GM12878 (cell line): ENCODE results near the gene CDYL2. TPM values are rescaled to one million over a fixed set of nuclear protein-coding genes. Genes with fewer than 3 reads are reported as not detected.

Source experiments
- ASH2L ChIP-seq: fragments of 300-600, 200-600 bp; sonication (generic); IDR thresholded peaks from 2 replicates; pipeline ENCODE4 v1.6.1; 2017; ENCODE audit warnings: low read depth, mild to moderate bottlenecking, borderline replicate concordance
- CBX3 ChIP-seq: fragments of 200-600 bp; sonication (generic); IDR thresholded peaks from 2 replicates; pipeline ENCODE4 v1.6.1; 2016; ENCODE audit warnings: low read depth, borderline replicate concordance
- CHD2 ChIP-seq: IDR thresholded peaks from 2 replicates; pipeline ENCODE4 v1.6.1; 2011; ENCODE audit warnings: low read depth, low read length, improper control_type of control experiment, borderline replicate concordance
- CREB1 ChIP-seq: IDR thresholded peaks from 2 replicates; pipeline ENCODE4 v1.6.1; 2012; ENCODE audit warnings: low read depth, mild to moderate bottlenecking, inconsistent platforms
- EGR1 ChIP-seq, 2 experiments: IDR thresholded peaks; 1 replicate in 1 of 2; 2 replicates in 1 of 2; pipeline ENCODE4 v1.6.1; 2011 to 2012; ENCODE audit warnings: low read depth in 2 of 2, low read length in 2 of 2, borderline replicate concordance in 1 of 2, mild to moderate bottlenecking in 1 of 2, moderate library complexity in 1 of 2
- ESRRA ChIP-seq: IDR thresholded peaks from 2 replicates; pipeline ENCODE4 v1.6.1; 2012; ENCODE audit warnings: mild to moderate bottlenecking, low read length, improper control_type of control experiment
- GABPA ChIP-seq: IDR thresholded peaks from 2 replicates; pipeline ENCODE4 v1.6.1; 2014; ENCODE audit warnings: antibody characterized with exemption, low read depth, mild to moderate bottlenecking, inconsistent platforms
- NBN ChIP-seq: fragments of 450-650 bp; IDR thresholded peaks from 2 replicates; pipeline ENCODE4 v1.6.1; 2016
- PAX8 ChIP-seq: fragments of 450-650 bp; IDR thresholded peaks from 2 replicates; pipeline ENCODE4 v1.6.1; 2017; ENCODE audit warnings: mild to moderate bottlenecking, moderate library complexity
- POLR2AphosphoS2 ChIP-seq: IDR thresholded peaks from 2 replicates; pipeline ENCODE4 v1.6.1; 2011; ENCODE audit warnings: low read depth, mild to moderate bottlenecking, low read length, improper control_type of control experiment, moderate library complexity
- RELA ChIP-seq: fragments of 450-650 bp; IDR thresholded peaks from 2 replicates; pipeline ENCODE4 v1.8.0; 2014; ENCODE audit warnings: borderline replicate concordance; ENCODE audit not compliant: partially characterized antibody
- SMC3 ChIP-seq: IDR thresholded peaks from 2 replicates; pipeline ENCODE4 v1.6.1; 2011; ENCODE audit warnings: low read length, improper control_type of control experiment, borderline replicate concordance
- SUPT20H ChIP-seq: IDR thresholded peaks from 2 replicates; pipeline ENCODE4 v1.6.1; 2011; ENCODE audit warnings: low read depth, mild to moderate bottlenecking, low read length, moderate library complexity, borderline replicate concordance; ENCODE audit not compliant: control insufficient read depth
- TARDBP ChIP-seq: IDR thresholded peaks from 2 replicates; pipeline ENCODE4 v1.6.1; 2016; ENCODE audit warnings: borderline replicate concordance
- TCF12 ChIP-seq: IDR thresholded peaks from 2 replicates; pipeline ENCODE4 v1.6.1; 2011; ENCODE audit warnings: low read depth, mild to moderate bottlenecking, low read length
- TCF7 ChIP-seq: IDR thresholded peaks from 2 replicates; pipeline ENCODE4 v1.6.1; 2014; ENCODE audit warnings: antibody characterized with exemption, borderline replicate concordance
- ZBED1 ChIP-seq: IDR thresholded peaks from 2 replicates; pipeline ENCODE4 v1.6.1; 2016; ENCODE audit warnings: borderline replicate concordance
- polyA plus RNA-seq, 11 experiments: library from polyadenylated mRNA; depleted of rRNA in 4 of 11; unstranded in 6 of 11; stranded (reverse) in 5 of 11; fragments of >200 nt; fragmentation: Nextera tagmentation in 4 of 11; fragmentation: Illumina TruSeq in 1 of 11; extraction: Ambion mirVana in 4 of 11; extraction: Trizol in 1 of 11; gene quantifications; 1 replicate in 1 of 11; 2 replicates in 10 of 11; pipeline versions ENCODE4 v1.2.1 to v1.2.3, GENCODE V29; 2011 to 2016; ENCODE audit warnings: inconsistent platforms in 2 of 11, missing spikeins in 2 of 11, low read depth in 1 of 11
- total RNA-seq, 4 experiments: library from RNA; depleted of rRNA in 3 of 4; stranded (reverse); fragments of >200 nt in 3 of 4; fragmentation: Illumina TruSeq in 1 of 4; extraction: Trizol in 1 of 4; gene quantifications; 2 replicates each; pipeline versions ENCODE4 v1.2.1 to v1.2.3, GENCODE V29; 2013 to 2021
- TF ChIP-seq, protein P1 (sequence below): fragments of 450-650 bp; IDR thresholded peaks from 2 replicates; pipeline ENCODE4 v1.6.1; 2016; ENCODE audit warnings: mild to moderate bottlenecking, moderate library complexity, borderline replicate concordance
- TF ChIP-seq, protein P2 (sequence below): IDR thresholded peaks from 2 replicates; pipeline ENCODE4 v1.6.1; 2011; ENCODE audit warnings: low read depth, low read length, improper control_type of control experiment, borderline replicate concordance
- TF ChIP-seq, protein P3 (sequence below): fragments of 450-650 bp; IDR thresholded peaks from 2 replicates; pipeline ENCODE4 v1.6.1; 2017; ENCODE audit warnings: mild to moderate bottlenecking

Gene CDYL2
- total and polyA plus RNA-seq, 10 of the 15 experiments (the other 5 are each of a cell fraction or from before 2014, with no cell fraction given): 0.27 to 22.9 (median 3.9) TPM

DNA sequence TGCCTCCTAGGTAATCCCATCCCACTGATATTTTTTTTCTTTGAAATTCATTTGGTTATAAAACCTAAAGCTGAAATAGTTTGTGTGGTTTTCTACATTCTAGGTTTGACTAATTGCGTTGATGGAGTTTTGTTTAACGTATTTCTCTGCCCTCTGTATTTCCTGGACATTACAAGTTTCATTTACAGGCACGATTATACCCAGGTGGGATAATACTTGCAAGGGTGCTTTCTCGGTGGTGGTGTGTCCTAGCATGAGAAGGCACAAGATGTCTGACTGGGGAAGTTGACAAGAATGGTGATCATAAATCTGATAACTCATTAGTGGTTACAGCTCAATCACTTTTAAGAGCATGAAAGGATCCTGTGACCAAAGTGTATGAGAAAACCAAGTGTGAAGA is 218.6 kb downstream of the CDYL2 start (continued):
- TF ChIP-seq, protein P1, sequence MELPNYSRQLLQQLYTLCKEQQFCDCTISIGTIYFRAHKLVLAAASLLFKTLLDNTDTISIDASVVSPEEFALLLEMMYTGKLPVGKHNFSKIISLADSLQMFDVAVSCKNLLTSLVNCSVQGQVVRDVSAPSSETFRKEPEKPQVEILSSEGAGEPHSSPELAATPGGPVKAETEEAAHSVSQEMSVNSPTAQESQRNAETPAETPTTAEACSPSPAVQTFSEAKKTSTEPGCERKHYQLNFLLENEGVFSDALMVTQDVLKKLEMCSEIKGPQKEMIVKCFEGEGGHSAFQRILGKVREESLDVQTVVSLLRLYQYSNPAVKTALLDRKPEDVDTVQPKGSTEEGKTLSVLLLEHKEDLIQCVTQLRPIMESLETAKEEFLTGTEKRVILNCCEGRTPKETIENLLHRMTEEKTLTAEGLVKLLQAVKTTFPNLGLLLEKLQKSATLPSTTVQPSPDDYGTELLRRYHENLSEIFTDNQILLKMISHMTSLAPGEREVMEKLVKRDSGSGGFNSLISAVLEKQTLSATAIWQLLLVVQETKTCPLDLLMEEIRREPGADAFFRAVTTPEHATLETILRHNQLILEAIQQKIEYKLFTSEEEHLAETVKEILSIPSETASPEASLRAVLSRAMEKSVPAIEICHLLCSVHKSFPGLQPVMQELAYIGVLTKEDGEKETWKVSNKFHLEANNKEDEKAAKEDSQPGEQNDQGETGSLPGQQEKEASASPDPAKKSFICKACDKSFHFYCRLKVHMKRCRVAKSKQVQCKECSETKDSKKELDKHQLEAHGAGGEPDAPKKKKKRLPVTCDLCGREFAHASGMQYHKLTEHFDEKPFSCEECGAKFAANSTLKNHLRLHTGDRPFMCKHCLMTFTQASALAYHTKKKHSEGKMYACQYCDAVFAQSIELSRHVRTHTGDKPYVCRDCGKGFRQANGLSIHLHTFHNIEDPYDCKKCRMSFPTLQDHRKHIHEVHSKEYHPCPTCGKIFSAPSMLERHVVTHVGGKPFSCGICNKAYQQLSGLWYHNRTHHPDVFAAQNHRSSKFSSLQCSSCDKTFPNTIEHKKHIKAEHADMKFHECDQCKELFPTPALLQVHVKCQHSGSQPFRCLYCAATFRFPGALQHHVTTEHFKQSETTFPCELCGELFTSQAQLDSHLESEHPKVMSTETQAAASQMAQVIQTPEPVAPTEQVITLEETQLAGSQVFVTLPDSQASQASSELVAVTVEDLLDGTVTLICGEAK: no peak
- TF ChIP-seq TCF12 (no peak), ASH2L (no peak), CBX3 (no peak), NBN (no peak), ZBED1 (peak; percentile 70; the same call in 1 of the 2 replicates), CHD2 (no peak), ESRRA (no peak), RELA (no peak), PAX8 (no peak), GABPA (0 out of 2 replicates have a peak, but pooled peaks have one; percentile 33), EGR1 (IDR thresholded peaks at IDR 0.05; ENCODE audit: borderline replicate concordance in 1 of 2, low read depth in 2 of 2, low read length in 2 of 2) (no peak), SUPT20H (no peak), POLR2AphosphoS2 (no peak), CREB1 (0 out of 2 replicates have a peak, but pooled peaks have one; percentile 37), SMC3 (no peak), TCF7 (0 out of 2 replicates have a peak, but pooled peaks have one; percentile 40), TARDBP (no peak)
- TF ChIP-seq, protein P2, sequence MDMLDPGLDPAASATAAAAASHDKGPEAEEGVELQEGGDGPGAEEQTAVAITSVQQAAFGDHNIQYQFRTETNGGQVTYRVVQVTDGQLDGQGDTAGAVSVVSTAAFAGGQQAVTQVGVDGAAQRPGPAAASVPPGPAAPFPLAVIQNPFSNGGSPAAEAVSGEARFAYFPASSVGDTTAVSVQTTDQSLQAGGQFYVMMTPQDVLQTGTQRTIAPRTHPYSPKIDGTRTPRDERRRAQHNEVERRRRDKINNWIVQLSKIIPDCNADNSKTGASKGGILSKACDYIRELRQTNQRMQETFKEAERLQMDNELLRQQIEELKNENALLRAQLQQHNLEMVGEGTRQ: no peak
- TF ChIP-seq, protein P3, sequence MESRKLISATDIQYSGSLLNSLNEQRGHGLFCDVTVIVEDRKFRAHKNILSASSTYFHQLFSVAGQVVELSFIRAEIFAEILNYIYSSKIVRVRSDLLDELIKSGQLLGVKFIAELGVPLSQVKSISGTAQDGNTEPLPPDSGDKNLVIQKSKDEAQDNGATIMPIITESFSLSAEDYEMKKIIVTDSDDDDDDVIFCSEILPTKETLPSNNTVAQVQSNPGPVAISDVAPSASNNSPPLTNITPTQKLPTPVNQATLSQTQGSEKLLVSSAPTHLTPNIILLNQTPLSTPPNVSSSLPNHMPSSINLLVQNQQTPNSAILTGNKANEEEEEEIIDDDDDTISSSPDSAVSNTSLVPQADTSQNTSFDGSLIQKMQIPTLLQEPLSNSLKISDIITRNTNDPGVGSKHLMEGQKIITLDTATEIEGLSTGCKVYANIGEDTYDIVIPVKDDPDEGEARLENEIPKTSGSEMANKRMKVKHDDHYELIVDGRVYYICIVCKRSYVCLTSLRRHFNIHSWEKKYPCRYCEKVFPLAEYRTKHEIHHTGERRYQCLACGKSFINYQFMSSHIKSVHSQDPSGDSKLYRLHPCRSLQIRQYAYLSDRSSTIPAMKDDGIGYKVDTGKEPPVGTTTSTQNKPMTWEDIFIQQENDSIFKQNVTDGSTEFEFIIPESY: no peak
